Measurements from ENCODE around the gene PTPN14.

- TF ChIP-seq JUND (IDR thresholded peaks at IDR 0.05; ENCODE audit: low read length), result no peak
- no peak for TF ChIP-seq SIN3A (conservative IDR thresholded peaks at IDR 0.05 in 1 of 2, IDR thresholded peaks at IDR 0.05 in 1 of 2; ENCODE audit: low read depth in 1 of 2, low read length in 2 of 2)
Measured at GRCh38 chr1:214458541-214458940, 92.9 kb downstream of the PTPN14 start.
